Stimulated activated CD4-positive, alpha-beta T cell treated with anti-CD3 and anti-CD28 coated beads, Interleukin-4, amount 100 ng/mL, for 4 hours (primary cell): ENCODE data around the gene CYP2D6.
"Not testable (repeated sequence)": the region's sequence is repeated elsewhere in the genome, so short reads cannot be mapped to it uniquely, and the experiment has no call there.

Experiments used
- DNase-seq, 2 experiments: peaks; one replicate each; pipeline ENCODE4 v3.0.0-alpha.2; 2020

The CYP2D6 gene

GRCh38 chr22:42131562-42131961, 952 bp upstream of the CYP2D6 start:
- no peak for DNase-seq

DNA sequence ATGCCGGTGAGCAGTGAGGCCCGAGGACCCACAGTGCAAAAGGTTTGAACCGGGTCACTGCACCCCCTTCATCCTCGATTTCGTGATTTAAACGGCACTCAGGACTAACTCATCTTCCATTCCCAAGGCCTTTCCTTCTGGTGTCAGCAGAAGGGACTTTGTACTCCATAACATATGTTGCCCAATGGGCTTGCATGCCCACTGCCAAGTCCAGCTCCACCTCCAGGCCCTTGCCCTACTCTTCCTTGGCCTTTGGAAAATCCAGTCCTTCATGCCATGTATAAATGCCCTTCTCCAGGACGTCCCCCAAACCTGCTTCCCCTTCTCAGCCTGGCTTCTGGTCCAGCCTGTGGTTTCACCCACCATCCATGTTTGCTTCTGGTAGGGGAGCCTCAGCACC, 428 bp downstream of the CYP2D6 start:
- DNase-seq, result not testable (repeated sequence)

DNA sequence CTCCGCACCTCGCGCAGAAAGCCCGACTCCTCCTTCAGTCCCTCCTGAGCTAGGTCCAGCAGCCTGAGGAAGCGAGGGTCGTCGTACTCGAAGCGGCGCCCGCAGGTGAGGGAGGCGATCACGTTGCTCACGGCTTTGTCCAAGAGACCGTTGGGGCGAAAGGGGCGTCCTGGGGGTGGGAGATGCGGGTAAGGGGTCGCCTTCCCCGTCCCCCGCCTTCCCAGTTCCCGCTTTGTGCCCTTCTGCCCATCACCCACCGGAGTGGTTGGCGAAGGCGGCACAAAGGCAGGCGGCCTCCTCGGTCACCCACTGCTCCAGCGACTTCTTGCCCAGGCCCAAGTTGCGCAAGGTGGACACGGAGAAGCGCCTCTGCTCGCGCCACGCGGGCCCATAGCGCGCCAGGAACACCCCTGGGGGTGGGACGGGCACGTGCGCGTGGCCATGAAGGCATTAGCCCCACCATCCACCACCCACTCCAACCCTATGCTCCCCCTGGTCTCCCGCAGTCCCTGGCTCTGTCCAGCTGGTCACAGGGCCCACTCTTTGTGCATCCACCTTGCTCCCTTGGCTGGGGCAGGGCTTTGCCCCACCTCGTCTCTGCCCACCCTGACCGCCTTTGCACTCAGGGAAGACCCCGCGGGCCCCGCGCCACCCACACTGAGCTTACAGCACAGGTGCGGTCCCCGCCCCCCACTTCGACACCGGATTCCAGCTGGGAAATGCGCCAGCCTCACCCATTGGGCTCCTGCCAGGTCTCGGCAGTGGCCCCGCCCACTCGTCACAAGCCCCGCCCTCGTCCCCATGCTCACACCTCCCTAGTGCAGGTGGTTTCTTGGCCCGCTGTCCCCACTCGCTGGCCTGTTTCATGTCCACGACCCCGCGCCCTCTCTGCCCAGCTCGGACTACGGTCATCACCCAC, 1.6 kb downstream of the CYP2D6 start:
- DNase-seq, result not testable (repeated sequence)

- not testable (repeated sequence) for DNase-seq
Measured at GRCh38 chr22:42128007-42128406, 2.6 kb downstream of the CYP2D6 start.

- DNase-seq, result no peak
Measured at GRCh38 chr22:42127606-42128005, 3.0 kb downstream of the CYP2D6 start.

GRCh38 chr22:42123529-42123928, 7.1 kb downstream of the CYP2D6 start:
- DNase-seq, result not testable (repeated sequence)

DNA sequence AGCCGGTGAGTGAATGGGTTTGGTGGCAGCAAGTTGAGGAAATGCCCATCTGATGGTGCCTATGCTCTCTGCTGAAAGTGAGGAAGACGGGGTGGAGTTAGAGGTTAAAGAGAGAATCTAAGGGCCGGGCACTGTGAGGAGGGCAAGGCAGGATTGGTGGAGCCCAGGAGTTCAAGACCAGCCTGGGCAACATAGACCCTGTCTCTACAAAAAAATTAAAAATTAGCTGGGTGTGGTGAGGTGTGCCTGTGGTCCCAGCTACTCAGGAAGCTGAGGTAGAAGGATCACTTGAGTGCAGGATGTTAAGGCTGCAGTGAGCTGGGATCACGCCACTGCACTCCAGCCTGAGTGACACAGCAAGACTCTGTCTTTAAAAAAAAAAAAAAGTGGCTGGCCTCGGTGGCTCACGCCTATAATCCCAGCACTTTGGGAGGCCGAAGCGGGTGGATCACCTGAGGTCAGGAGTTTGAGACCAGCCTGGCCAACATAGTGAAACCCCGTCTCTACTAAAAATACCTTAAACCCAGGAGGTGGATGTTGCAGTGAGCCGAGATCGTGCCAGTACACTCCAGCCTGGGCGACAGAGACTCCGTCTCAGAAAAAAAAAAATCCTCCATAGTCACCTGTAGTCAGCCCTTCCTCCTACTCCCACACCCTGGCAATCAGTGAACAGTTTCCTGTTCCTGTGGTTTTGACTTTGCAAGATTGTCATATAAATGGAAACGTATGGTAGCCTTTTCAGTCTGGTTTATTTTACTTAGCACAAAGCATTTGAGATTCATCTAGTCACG, 10.2 kb downstream of the CYP2D6 start:
- DNase-seq, result peak in 1 of 2 experiments; percentile 61

DNA sequence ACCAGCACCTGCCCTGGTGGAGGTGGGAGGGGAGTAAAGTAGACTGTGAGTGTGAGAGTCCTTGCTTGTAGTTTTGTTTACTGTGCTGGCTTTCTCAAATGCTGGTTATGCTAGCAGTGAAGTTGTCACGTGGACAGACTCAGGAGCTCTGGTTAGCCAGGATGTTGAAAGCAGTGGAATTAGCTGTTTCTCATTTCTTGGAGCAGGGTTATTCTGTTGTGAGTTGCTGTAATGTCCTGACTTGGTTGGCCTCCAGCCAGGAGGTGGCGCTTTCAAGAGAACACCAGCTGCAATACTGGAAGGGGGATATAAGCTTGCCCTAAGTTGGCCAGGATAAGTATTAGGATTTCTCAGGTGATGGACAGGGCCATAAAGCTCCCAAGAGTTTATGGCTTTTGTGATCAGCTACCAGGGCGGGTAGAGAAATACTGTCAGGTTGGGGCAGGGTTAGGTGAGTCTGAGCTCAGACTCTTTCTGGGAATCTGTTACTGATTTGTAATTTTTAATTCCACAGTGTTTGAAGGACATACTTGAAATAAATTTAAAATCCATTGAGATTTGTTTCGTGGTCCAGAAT, 13.7 kb downstream of the CYP2D6 start:
- DNase-seq, result no peak

GRCh38 chr22:42115420-42115830, 15.2 kb downstream of the CYP2D6 start:
- DNase-seq, result not testable (repeated sequence)

- DNase-seq, result no peak
Measured at GRCh38 chr22:42114721-42115120, 15.9 kb downstream of the CYP2D6 start.

DNA sequence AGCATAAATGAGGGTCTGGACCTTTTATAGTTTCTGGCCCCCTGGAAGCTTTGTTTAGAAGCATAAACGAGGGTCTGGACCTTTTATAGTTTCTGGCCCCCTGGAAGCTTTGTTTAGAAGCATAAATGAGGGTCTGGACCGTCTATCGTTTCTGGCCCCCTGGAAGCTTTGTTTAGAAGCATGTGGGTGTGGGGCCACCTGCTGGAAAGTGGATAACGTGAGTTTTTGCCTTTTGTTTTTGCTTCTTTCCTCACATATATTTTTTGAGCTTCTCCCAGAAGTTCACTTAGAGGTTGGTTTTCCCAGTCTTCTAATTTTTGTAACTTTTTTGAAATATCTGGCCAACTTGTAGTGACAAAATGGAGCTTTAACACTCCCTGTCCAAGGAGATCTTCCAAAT, 17.8 kb downstream of the CYP2D6 start:
- DNase-seq, result not testable (repeated sequence)

DNA sequence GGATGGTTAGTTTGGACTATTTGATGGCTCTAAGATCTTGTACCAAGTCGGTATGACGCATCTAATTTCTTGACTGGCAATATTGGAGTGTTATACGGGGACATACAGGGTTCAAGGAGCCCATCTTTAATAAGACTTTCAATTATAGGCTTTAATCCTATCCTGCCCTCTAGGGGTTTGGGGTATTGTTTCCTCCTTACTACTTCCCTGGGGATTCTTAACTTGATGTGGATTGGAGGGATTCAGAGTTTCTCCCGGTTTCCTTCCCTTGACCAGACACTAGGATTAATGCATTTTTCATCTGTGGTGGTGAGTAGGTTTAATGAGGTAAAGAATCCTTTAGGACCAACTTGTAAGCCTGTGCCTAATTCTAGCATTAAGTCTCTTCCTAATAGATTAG, 18.8 kb downstream of the CYP2D6 start:
- DNase-seq, result no peak

DNA sequence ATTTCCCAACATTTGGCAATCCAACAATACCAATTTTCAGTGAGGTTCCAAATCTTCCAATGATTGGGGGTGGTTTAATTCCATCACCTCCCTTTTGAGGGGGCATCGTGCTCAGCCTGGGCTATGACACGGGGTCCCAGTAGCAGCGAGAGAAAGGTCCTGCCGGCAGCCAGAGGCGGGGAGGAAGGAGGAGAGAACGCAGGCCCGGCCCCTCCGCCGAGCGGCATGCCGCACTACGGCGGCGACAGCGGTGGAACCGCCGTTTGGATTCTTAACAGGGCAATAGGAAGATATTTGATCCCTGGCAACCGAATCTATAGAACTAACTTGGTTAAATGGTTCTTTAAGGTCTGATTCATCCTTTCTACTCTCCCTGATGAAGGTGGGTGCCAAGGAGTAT, 21.8 kb downstream of the CYP2D6 start:
- DNase-seq, result no peak

- DNase-seq, result not testable (repeated sequence)
Measured at GRCh38 chr22:42104332-42104860, 26.2 kb downstream of the CYP2D6 start.

DNA sequence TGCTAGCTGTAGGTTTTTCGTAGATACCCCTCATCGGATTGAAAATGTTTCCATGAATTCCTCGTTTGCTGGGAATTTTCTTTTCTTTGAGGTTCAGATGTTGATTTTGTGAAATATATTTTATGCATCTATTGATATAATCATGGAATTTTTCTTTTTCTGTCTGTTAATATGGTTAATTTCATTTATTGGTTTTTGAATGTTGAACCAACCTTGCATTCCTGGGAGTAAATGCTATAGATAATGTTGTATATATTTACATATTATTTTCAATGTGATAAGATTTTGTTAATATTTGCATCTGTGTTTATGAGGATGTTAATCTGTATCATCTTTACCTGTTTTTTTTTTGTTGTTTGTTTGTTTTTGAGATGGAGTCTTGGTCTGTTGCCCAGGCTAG, 29.4 kb downstream of the CYP2D6 start:
- no peak for DNase-seq

- DNase-seq, result no peak
Measured at GRCh38 chr22:42091455-42091782, 39.2 kb downstream of the CYP2D6 start.

- DNase-seq, result peak; percentile 95 to 99
Measured at GRCh38 chr22:42090596-42091454, 39.8 kb downstream of the CYP2D6 start, which contains the start of gene NDUFA6. Gene NDUFA6, minus strand, starts transcription at chr22:42090772. Its CDS starts 28 bp downstream, at chr22:42090744.

DNA sequence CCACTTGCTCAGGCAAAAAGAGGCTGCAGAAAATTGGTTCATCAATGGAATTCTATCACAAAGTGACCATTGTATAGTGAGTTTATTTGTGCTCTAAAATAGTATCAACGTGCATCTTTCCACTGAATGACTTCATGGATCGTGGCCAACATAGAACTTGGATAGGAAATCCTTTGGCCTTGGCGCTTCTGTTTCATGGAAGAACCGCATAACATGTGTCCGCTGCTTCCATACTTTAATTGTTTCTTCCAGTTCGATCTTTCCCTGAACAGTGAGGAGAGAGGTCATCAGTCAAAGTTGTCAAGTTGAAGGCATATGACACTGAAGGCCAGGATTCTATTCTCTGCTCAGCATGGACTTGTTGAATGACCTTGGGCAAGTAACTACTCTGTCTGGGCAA, 44.6 kb downstream of the CYP2D6 start:
- DNase-seq, result no peak

DNA sequence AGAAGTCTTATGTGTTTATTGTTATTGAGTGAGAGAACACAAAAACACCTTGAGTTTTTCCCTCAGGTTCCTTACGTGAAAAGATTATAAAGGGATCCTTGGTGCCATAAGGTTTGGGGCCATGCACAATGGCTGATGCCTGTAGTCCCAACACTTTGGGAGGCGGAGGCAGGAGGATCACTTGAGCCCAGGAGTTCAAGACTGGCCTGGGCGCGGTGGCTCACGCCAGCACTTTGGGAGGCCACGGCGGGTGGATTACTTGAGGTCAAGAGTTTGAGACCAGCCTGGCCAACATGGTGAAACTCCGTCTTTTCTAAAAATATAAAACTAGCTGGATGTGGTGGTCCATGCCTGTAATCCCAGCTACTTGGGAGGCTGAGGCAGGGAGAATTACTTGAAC, 45.7 kb downstream of the CYP2D6 start:
- no peak for DNase-seq

- no peak for DNase-seq
Measured at GRCh38 chr22:42083119-42083518, 47.5 kb downstream of the CYP2D6 start.

- DNase-seq, result no peak
Measured at GRCh38 chr22:42080287-42080686, 50.3 kb downstream of the CYP2D6 start.
